MM.1S (cell line): Measurements from ENCODE around the gene STEAP4.

Source experiments
- DNase-seq: peaks from one replicate; pipeline ENCODE4 v3.0.0-alpha.2; 2015
- H2AFZ ChIP-seq: fragments of 300-600 bp; sonication (generic); 2 replicates; pipeline ENCODE4 v1.6.0; 2016; ENCODE audit warnings: antibody characterized with exemption, low read length
- H3F3A ChIP-seq: fragments of 300-600 bp; sonication (generic); 2 replicates; pipeline ENCODE4 v1.6.1; 2016; ENCODE audit warnings: mild to moderate bottlenecking, antibody characterized with exemption, low read length, moderate library complexity, mixed read lengths; ENCODE audit not compliant: insufficient read depth
- H3K27ac ChIP-seq: fragments of 300-600 bp; sonication (generic); 2 replicates; pipeline ENCODE4 v1.5.1; 2016; ENCODE audit warnings: mild to moderate bottlenecking, low read length
- H3K27me3 ChIP-seq: fragments of 300-600 bp; sonication (generic); replicated peaks from 2 replicates; pipeline ENCODE4 v1.6.0; 2016; ENCODE audit warnings: low read length; ENCODE audit not compliant: insufficient read depth
- H3K36me3 ChIP-seq: fragments of 300-600 bp; sonication (generic); replicated peaks from 2 replicates; pipeline ENCODE4 v1.6.1; 2016; ENCODE audit warnings: mild to moderate bottlenecking, low read length, mixed read lengths; ENCODE audit not compliant: insufficient read depth
- H3K4me1 ChIP-seq: fragments of 300-600 bp; sonication (generic); 2 replicates; pipeline ENCODE4 v1.6.1; 2016; ENCODE audit warnings: low read length, mixed read lengths
- H3K4me2 ChIP-seq: fragments of 300-600 bp; sonication (generic); 2 replicates; pipeline ENCODE4 v1.6.0; 2016; ENCODE audit warnings: low read depth, low read length
- H3K4me3 ChIP-seq: fragments of 300-600 bp; sonication (generic); 2 replicates; pipeline ENCODE4 v1.5.1; 2016; ENCODE audit warnings: low read length, mixed read lengths
- H3K79me2 ChIP-seq: fragments of 300-600 bp; sonication (generic); 2 replicates; pipeline ENCODE4 v1.6.1; 2016; ENCODE audit warnings: mixed run types, low read length, mixed read lengths
- H3K9ac ChIP-seq: fragments of 300-600 bp; sonication (generic); 2 replicates; pipeline ENCODE4 v1.6.1; 2016; ENCODE audit warnings: low read length, mixed read lengths
- H3K9me2 ChIP-seq: fragments of 300-600 bp; sonication (generic); replicated peaks from 2 replicates; pipeline ENCODE4 v1.6.1; 2016; ENCODE audit warnings: mild to moderate bottlenecking, low read length, mixed read lengths; ENCODE audit not compliant: insufficient read depth
- H3K9me3 ChIP-seq: fragments of 300-600 bp; sonication (generic); replicated peaks from 2 replicates; pipeline ENCODE4 v1.6.1; 2016; ENCODE audit warnings: mild to moderate bottlenecking, low read length, mixed read lengths; ENCODE audit not compliant: insufficient read depth
- H4K20me1 ChIP-seq: fragments of 300-600 bp; sonication (generic); 2 replicates; pipeline ENCODE4 v1.6.1; 2016; ENCODE audit warnings: mild to moderate bottlenecking, low read length, moderate library complexity, mixed read lengths; ENCODE audit not compliant: insufficient read depth
- EZH2 ChIP-seq: fragments of 300-600 bp; sonication (generic); optimal IDR thresholded peaks from 2 replicates; pipeline ENCODE3; 2017; ENCODE audit warnings: low read depth, mild to moderate bottlenecking, antibody characterized with exemption, low read length, mixed read lengths
- EZH2phosphoT487 ChIP-seq: fragments of 300-600 bp; sonication (generic); IDR thresholded peaks from 2 replicates; pipeline ENCODE4 v1.6.1; 2018; ENCODE audit warnings: antibody characterized with exemption, low read length
- TF ChIP-seq, protein P1 (sequence below): fragments of 300-600 bp; sonication (generic); IDR thresholded peaks from 2 replicates; pipeline ENCODE4 v1.5.1; 2016; ENCODE audit warnings: antibody characterized with exemption, low read length, mixed read lengths

Gene STEAP4

DNA sequence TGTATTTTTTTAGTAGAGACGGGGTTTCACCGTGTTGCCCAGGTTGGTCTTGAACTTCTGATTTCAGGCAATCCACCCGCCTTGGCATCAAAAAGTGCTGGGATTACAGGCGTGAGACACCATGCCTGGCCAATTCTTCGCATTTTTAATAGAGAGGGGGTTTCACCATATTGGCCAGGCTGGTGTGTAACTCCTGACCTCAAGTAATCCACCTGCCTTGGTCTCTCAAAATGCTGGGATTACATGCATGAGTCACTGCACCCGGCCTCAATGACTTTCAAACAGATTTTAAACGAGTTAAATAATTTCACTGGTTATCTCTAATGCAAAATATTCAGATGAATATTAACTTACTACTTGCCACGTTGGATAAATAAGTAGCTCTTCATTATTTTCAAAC lies 37.6 kb upstream of the STEAP4 start:
- no peak overlapping the region for H3K4me2 ChIP-seq
- no peak overlapping the region for H3K4me3 ChIP-seq
- H3K27me3 ChIP-seq, result no peaks in the 10 kb centered on the region
- H4K20me1 ChIP-seq, result no peaks in the 10 kb centered on the region
- H2AFZ ChIP-seq, result no peak overlapping the region
- H3K9ac ChIP-seq, result no peak overlapping the region
- no peak for DNase-seq
- no peaks in the 10 kb centered on the region for H3K79me2 ChIP-seq
- H3F3A ChIP-seq, result no peaks in the 10 kb centered on the region
- H3K36me3 ChIP-seq, result no peaks in the 10 kb centered on the region
- TF ChIP-seq, protein P1, sequence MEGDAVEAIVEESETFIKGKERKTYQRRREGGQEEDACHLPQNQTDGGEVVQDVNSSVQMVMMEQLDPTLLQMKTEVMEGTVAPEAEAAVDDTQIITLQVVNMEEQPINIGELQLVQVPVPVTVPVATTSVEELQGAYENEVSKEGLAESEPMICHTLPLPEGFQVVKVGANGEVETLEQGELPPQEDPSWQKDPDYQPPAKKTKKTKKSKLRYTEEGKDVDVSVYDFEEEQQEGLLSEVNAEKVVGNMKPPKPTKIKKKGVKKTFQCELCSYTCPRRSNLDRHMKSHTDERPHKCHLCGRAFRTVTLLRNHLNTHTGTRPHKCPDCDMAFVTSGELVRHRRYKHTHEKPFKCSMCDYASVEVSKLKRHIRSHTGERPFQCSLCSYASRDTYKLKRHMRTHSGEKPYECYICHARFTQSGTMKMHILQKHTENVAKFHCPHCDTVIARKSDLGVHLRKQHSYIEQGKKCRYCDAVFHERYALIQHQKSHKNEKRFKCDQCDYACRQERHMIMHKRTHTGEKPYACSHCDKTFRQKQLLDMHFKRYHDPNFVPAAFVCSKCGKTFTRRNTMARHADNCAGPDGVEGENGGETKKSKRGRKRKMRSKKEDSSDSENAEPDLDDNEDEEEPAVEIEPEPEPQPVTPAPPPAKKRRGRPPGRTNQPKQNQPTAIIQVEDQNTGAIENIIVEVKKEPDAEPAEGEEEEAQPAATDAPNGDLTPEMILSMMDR, result no peak
- TF ChIP-seq EZH2phosphoT487 (no peak), EZH2 (no peak)
- H3K9me2 ChIP-seq, result no peaks in the 10 kb centered on the region
- H3K9me3 ChIP-seq, result no peaks in the 10 kb centered on the region
- no peak overlapping the region for H3K27ac ChIP-seq
- no peaks in the 10 kb centered on the region for H3K4me1 ChIP-seq

DNA sequence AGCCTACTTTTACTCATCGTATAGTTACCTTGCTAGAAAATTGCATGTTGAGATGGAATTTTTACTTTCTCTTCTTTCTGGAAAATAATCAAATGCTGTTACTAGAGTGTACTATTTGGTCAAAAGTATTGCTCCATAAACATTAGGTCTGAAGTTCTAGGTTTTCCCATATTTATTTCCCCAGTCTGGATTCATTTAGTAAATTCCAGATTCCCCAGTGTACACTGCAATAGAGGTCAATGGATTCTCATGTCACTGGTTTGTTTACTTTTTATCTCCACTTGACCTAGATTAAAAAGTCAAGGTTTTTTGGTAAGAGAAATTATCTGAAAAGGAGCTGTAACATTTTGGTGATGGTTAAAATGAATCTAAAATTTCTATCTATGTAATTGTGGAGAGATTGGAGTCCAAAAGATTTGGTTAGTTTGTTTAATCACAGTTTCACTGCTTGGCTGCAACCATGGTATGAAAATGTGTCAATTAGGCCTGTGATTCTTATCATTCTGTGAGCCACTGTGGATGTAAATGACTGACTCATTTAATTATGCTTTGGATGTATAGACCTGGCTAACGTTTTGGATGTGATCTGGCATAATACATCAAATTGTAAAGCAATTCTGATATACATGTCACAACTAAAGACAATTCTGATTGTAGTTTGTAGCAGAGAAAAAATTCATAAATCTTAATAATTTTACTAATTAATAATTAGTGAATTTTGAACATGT lies 32.7 kb upstream of the STEAP4 start:
- H3K9me2 ChIP-seq, result no peaks in the 10 kb centered on the region
- TF ChIP-seq, protein P1, result no peak

DNA sequence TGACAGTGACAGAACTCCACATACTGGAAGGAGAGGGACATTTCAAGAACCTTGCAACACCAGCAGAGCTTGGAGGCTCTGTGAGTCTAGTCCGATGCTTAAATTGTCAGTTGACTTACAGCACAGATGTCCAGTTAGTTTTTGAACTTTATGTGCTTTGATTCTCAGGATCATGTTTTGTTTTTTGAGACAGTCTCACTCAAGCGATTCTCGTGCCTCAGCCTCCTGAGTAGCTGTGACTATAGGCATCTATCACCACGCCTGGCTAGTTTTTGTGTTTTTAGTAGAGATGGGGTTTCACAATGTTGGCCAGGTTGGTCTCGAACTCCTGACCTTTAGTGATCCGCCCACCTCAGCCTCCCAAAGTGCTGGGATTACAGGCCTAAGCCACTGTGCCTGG lies 31.8 kb upstream of the STEAP4 start:
- TF ChIP-seq, protein P1, result no peak
- TF ChIP-seq EZH2phosphoT487 (no peak), EZH2 (no peak)
- no peaks in the 10 kb centered on the region for H3K9me2 ChIP-seq

More for the DNA sequence above, 32.7 kb upstream of the STEAP4 start:
- no peaks in the 10 kb centered on the region for H3F3A ChIP-seq
- H3K36me3 ChIP-seq, result no peaks in the 10 kb centered on the region
- H2AFZ ChIP-seq, result no peak overlapping the region
- no peaks in the 10 kb centered on the region for H3K79me2 ChIP-seq
- no peaks in the 10 kb centered on the region for H3K4me1 ChIP-seq
- H3K4me2 ChIP-seq, result no peak overlapping the region
- no peak overlapping the region for H3K4me3 ChIP-seq
- no peaks in the 10 kb centered on the region for H3K9me3 ChIP-seq
- no peak for DNase-seq
- no peak overlapping the region for H3K9ac ChIP-seq
- no peak overlapping the region for H3K27ac ChIP-seq
- H3K27me3 ChIP-seq, result no peaks in the 10 kb centered on the region
- no peaks in the 10 kb centered on the region for H4K20me1 ChIP-seq

More for the DNA sequence above, 31.8 kb upstream of the STEAP4 start:
- no peaks in the 10 kb centered on the region for H3K36me3 ChIP-seq
- no peak overlapping the region for H3K27ac ChIP-seq
- H4K20me1 ChIP-seq, result no peaks in the 10 kb centered on the region
- H3K4me3 ChIP-seq, result no peak overlapping the region
- no peak overlapping the region for H3K4me2 ChIP-seq
- no peaks in the 10 kb centered on the region for H3K4me1 ChIP-seq
- no peaks in the 10 kb centered on the region for H3K79me2 ChIP-seq
- no peaks in the 10 kb centered on the region for H3K9me3 ChIP-seq
- no peaks in the 10 kb centered on the region for H3F3A ChIP-seq
- H3K9ac ChIP-seq, result no peak overlapping the region
- H2AFZ ChIP-seq, result no peak overlapping the region
- no peaks in the 10 kb centered on the region for H3K27me3 ChIP-seq
- DNase-seq, result no peak
